ENCODE results near the gene TLK1.

- TF ChIP-seq POLR2A (IDR thresholded peaks at IDR 0.05) = no peak
- TF ChIP-seq CTCF (IDR thresholded peaks at IDR 0.05) = no peak
Measured at GRCh38 chr2:171158790-171159371, 1.8 kb downstream of the TLK1 start.

Data from right lobe of liver (tissue), 4 donors.